ENCODE data around the gene CDC37L1. TPM values are rescaled to one million over a fixed set of nuclear protein-coding genes. Genes with fewer than 3 reads are reported as not detected.

Gene CDC37L1
- total RNA-seq, 1 experiment from 2014 or later, result 12.6 TPM

- Histone ChIP-seq H3K27ac (no peak overlapping the region), H3K27me3 (replicated peaks) (no peaks in the 10 kb centered on the region), H3K4me1 (replicated peaks) (peaks cover 3% of the 10 kb centered on the region), H3K36me3 (no peaks in the 10 kb centered on the region), H3K9me3 (replicated peaks) (no peaks in the 10 kb centered on the region), H3K4me3 (no peak overlapping the region)
- DNase-seq (ENCODE audit: low read depth in 1 of 2, low spot score in 2 of 2), result no peak
Observed at GRCh38 chr9:4709380-4709779, 30.0 kb downstream of the CDC37L1 start.

- no peak overlapping the region for H3K27ac ChIP-seq
- peaks cover 5% of the 10 kb centered on the region for H3K4me1 ChIP-seq (replicated peaks)
- DNase-seq (ENCODE audit: low read depth in 1 of 2, low spot score in 2 of 2), result no peak
- H3K9me3 ChIP-seq (replicated peaks), result no peaks in the 10 kb centered on the region
- no peak overlapping the region for H3K4me3 ChIP-seq
- no peaks in the 10 kb centered on the region for H3K27me3 ChIP-seq (replicated peaks)
- H3K36me3 ChIP-seq, result peaks cover 3% of the 10 kb centered on the region; the same call in 1 of the 2 replicates
Observed at GRCh38 chr9:4713849-4714248, 34.5 kb downstream of the CDC37L1 start.

GRCh38 chr9:4714266-4715016, 35.1 kb downstream of the CDC37L1 start:
- peak in 1 of 2 experiments; percentile 14 for DNase-seq (ENCODE audit: low read depth in 1 of 2, low spot score in 2 of 2)
- no peak overlapping the region for H3K27ac ChIP-seq
- no peak overlapping the region for H3K4me3 ChIP-seq
- H3K36me3 ChIP-seq, result peaks cover 3% of the 10 kb centered on the region; the same call in 1 of the 2 replicates
- H3K27me3 ChIP-seq (replicated peaks), result no peaks in the 10 kb centered on the region
- no peaks in the 10 kb centered on the region for H3K9me3 ChIP-seq (replicated peaks)
- peaks cover 5% of the 10 kb centered on the region for H3K4me1 ChIP-seq (replicated peaks)

GRCh38 chr9:4716163-4716562, 36.8 kb downstream of the CDC37L1 start:
- Histone ChIP-seq H3K4me1 (replicated peaks) (peaks cover 5% of the 10 kb centered on the region), H3K27me3 (replicated peaks) (no peaks in the 10 kb centered on the region), H3K36me3 (peaks cover 3% of the 10 kb centered on the region; the same call in 1 of the 2 replicates), H3K27ac (no peak overlapping the region), H3K9me3 (replicated peaks) (no peaks in the 10 kb centered on the region), H3K4me3 (no peak overlapping the region)
- DNase-seq (ENCODE audit: low read depth in 1 of 2, low spot score in 2 of 2), result no peak

GRCh38 chr9:4717815-4718214, 38.4 kb downstream of the CDC37L1 start:
- peaks cover 3% of the 10 kb centered on the region; the same call in 1 of the 2 replicates for H3K36me3 ChIP-seq
- H3K4me1 ChIP-seq (replicated peaks), result peaks cover 5% of the 10 kb centered on the region
- DNase-seq (ENCODE audit: low read depth in 1 of 2, low spot score in 2 of 2), result no peak
- no peak overlapping the region for H3K27ac ChIP-seq
- H3K27me3 ChIP-seq (replicated peaks), result no peaks in the 10 kb centered on the region
- no peak overlapping the region for H3K4me3 ChIP-seq
- H3K9me3 ChIP-seq (replicated peaks), result no peaks in the 10 kb centered on the region

GRCh38 chr9:4718911-4719310, 39.5 kb downstream of the CDC37L1 start:
- no peak for DNase-seq (ENCODE audit: low read depth in 1 of 2, low spot score in 2 of 2)
- H3K9me3 ChIP-seq (replicated peaks), result no peaks in the 10 kb centered on the region
- no peak overlapping the region for H3K27ac ChIP-seq
- no peak overlapping the region for H3K4me3 ChIP-seq
- peaks cover 5% of the 10 kb centered on the region for H3K4me1 ChIP-seq (replicated peaks)
- peaks cover 3% of the 10 kb centered on the region; the same call in 1 of the 2 replicates for H3K36me3 ChIP-seq
- no peaks in the 10 kb centered on the region for H3K27me3 ChIP-seq (replicated peaks)

GRCh38 chr9:4721736-4722135, 42.4 kb downstream of the CDC37L1 start:
- peaks cover 3% of the 10 kb centered on the region; the same call in 1 of the 2 replicates for H3K36me3 ChIP-seq
- no peak for DNase-seq (ENCODE audit: low read depth in 1 of 2, low spot score in 2 of 2)
- H3K4me1 ChIP-seq (replicated peaks), result no peaks in the 10 kb centered on the region
- no peak overlapping the region for H3K27ac ChIP-seq
- no peaks in the 10 kb centered on the region for H3K27me3 ChIP-seq (replicated peaks)
- no peaks in the 10 kb centered on the region for H3K9me3 ChIP-seq (replicated peaks)
- no peak overlapping the region for H3K4me3 ChIP-seq

- Histone ChIP-seq H3K4me1 (replicated peaks) (no peaks in the 10 kb centered on the region), H3K27ac (no peak overlapping the region), H3K4me3 (no peak overlapping the region), H3K36me3 (no peaks in the 10 kb centered on the region), H3K27me3 (replicated peaks) (no peaks in the 10 kb centered on the region), H3K9me3 (replicated peaks) (no peaks in the 10 kb centered on the region)
- DNase-seq (ENCODE audit: low read depth in 1 of 2, low spot score in 2 of 2), result no peak
Observed at GRCh38 chr9:4725706-4726442, 46.5 kb downstream of the CDC37L1 start.

GRCh38 chr9:4727593-4727992, 48.2 kb downstream of the CDC37L1 start:
- Histone ChIP-seq H3K9me3 (replicated peaks) (no peaks in the 10 kb centered on the region), H3K36me3 (no peaks in the 10 kb centered on the region), H3K4me3 (no peak overlapping the region), H3K27me3 (replicated peaks) (no peaks in the 10 kb centered on the region), H3K27ac (no peak overlapping the region), H3K4me1 (replicated peaks) (no peaks in the 10 kb centered on the region)
- no peak for DNase-seq (ENCODE audit: low read depth in 1 of 2, low spot score in 2 of 2)

GRCh38 chr9:4732890-4733289, 53.5 kb downstream of the CDC37L1 start:
- H3K27ac ChIP-seq, result no peak overlapping the region
- H3K9me3 ChIP-seq (replicated peaks), result no peaks in the 10 kb centered on the region
- no peak overlapping the region for H3K4me3 ChIP-seq
- H3K36me3 ChIP-seq, result no peaks in the 10 kb centered on the region
- H3K4me1 ChIP-seq (replicated peaks), result no peaks in the 10 kb centered on the region
- no peak for DNase-seq (ENCODE audit: low read depth in 1 of 2, low spot score in 2 of 2)
- H3K27me3 ChIP-seq (replicated peaks), result no peaks in the 10 kb centered on the region

- DNase-seq (ENCODE audit: low read depth in 1 of 2, low spot score in 2 of 2), result no peak
- H3K27ac ChIP-seq, result no peak overlapping the region
- H3K27me3 ChIP-seq (replicated peaks), result no peaks in the 10 kb centered on the region
- H3K9me3 ChIP-seq (replicated peaks), result no peaks in the 10 kb centered on the region
- no peak overlapping the region for H3K4me3 ChIP-seq
- H3K36me3 ChIP-seq, result no peaks in the 10 kb centered on the region
- no peaks in the 10 kb centered on the region; the same call in 1 of the 2 replicates for H3K4me1 ChIP-seq (replicated peaks)
Observed at GRCh38 chr9:4734150-4734549, 54.8 kb downstream of the CDC37L1 start.

GRCh38 chr9:4738866-4739586, 59.7 kb downstream of the CDC37L1 start:
- H3K9me3 ChIP-seq (replicated peaks), result no peaks in the 10 kb centered on the region
- no peak overlapping the region for H3K27ac ChIP-seq
- no peak for DNase-seq (ENCODE audit: low read depth in 1 of 2, low spot score in 2 of 2)
- peaks cover 26% of the 10 kb centered on the region for H3K4me1 ChIP-seq (replicated peaks)
- peaks cover 3% of the 10 kb centered on the region; the same call in 1 of the 2 replicates for H3K36me3 ChIP-seq
- no peaks in the 10 kb centered on the region for H3K27me3 ChIP-seq (replicated peaks)
- peak overlapping the region; percentile 79; the same call in 1 of the 2 replicates for H3K4me3 ChIP-seq

GRCh38 chr9:4739587-4740387, 60.4 kb downstream of the CDC37L1 start:
- H3K27ac ChIP-seq, result peak overlapping the region; percentile 66
- H3K4me3 ChIP-seq, result peak overlapping the region; percentile 79
- H3K36me3 ChIP-seq, result peaks cover 3% of the 10 kb centered on the region; the same call in 1 of the 2 replicates
- H3K9me3 ChIP-seq (replicated peaks), result no peaks in the 10 kb centered on the region
- DNase-seq (ENCODE audit: low read depth in 1 of 2, low spot score in 2 of 2), result peak in 1 of 2 experiments; percentile 4
- peaks cover 28% of the 10 kb centered on the region for H3K4me1 ChIP-seq (replicated peaks)
- H3K27me3 ChIP-seq (replicated peaks), result no peaks in the 10 kb centered on the region

Measured in SJSA1 (cell line).